IMR-90 (cell line): ENCODE data around the gene GMPPA. TPM values are rescaled to one million over a fixed set of nuclear protein-coding genes. Genes with fewer than 3 reads are reported as not detected.

Experiments used
- ATAC-seq: fragments of 200-7000 bp; cut with Tn5 transposase; 2 replicates; pipeline ENCODE4 v1.9.1; 2020; ENCODE audit warnings: low read depth, mild to moderate bottlenecking, moderate library complexity
- BruUV-seq: library from RNA; stranded (reverse); fragments of 400-500 nt; replicated peaks from 2 replicates; lab custom pipeline; 2021; lab: Mats Ljungman, UMichigan
- CTCF ChIA-PET: fragments of 300-600 bp; formaldehyde crosslinking; extraction: SDS; loops from one replicate; lab custom pipeline; 2021; ENCODE audit warnings: antibody characterized with exemption; lab: Yijun Ruan, JAX
- POLR2A ChIA-PET: fragments of 300-600 bp; sonication (Branson Sonifier 250); formaldehyde crosslinking; loops from one replicate; lab custom pipeline; 2022; ENCODE audit warnings: antibody characterized with exemption; ENCODE audit not compliant: unreplicated experiment; lab: Charles Lee
- DNase-seq: peaks from one replicate; pipeline ENCODE4 v3.0.0; 2013
- H2AFZ ChIP-seq: replicated peaks from 2 replicates; pipeline ENCODE3; 2013; ENCODE audit warnings: low read length, mild to moderate bottlenecking; ENCODE audit not compliant: poor library complexity
- H2AK5ac ChIP-seq: 2 replicates; pipeline ENCODE4 v1.6.1; 2013; ENCODE audit warnings: low read depth, low read length, inconsistent platforms
- H2AK9ac ChIP-seq: replicated peaks from 2 replicates; pipeline ENCODE3; 2013; ENCODE audit warnings: mild to moderate bottlenecking, low read depth, low read length, moderate library complexity; ENCODE audit not compliant: poor library complexity
- H2BK120ac ChIP-seq: 2 replicates; pipeline ENCODE4 v1.6.1; 2013; ENCODE audit warnings: low read depth, low read length, inconsistent platforms
- H2BK15ac ChIP-seq: 3 replicates; pipeline ENCODE4 v1.6.1; 2013; ENCODE audit warnings: low read depth, low read length, inconsistent platforms
- H2BK20ac ChIP-seq: 2 replicates; pipeline ENCODE4 v1.6.1; 2013; ENCODE audit warnings: low read depth, mild to moderate bottlenecking, inconsistent platforms, low read length, moderate library complexity
- H2BK5ac ChIP-seq: 2 replicates; pipeline ENCODE4 v1.6.1; 2013; ENCODE audit warnings: mild to moderate bottlenecking, low read depth, low read length, inconsistent platforms; ENCODE audit not compliant: poor library complexity, severe bottlenecking
- H3K14ac ChIP-seq: replicated peaks from 2 replicates; pipeline ENCODE4 v1.6.1; 2013; ENCODE audit warnings: low read depth, low read length, inconsistent platforms
- H3K18ac ChIP-seq: 2 replicates; pipeline ENCODE4 v1.6.1; 2013; ENCODE audit warnings: low read depth, low read length, control low read depth
- H3K23ac ChIP-seq: 2 replicates; pipeline ENCODE4 v1.6.1; 2013; ENCODE audit warnings: low read depth, low read length, inconsistent platforms
- H3K27ac ChIP-seq: 2 replicates; pipeline ENCODE4 v1.5.1; 2013; ENCODE audit warnings: mild to moderate bottlenecking, control low read depth, low read length; ENCODE audit not compliant: insufficient read depth
- H3K27me3 ChIP-seq: 2 replicates; pipeline ENCODE4 v1.6.1; 2013; ENCODE audit warnings: low read length; ENCODE audit not compliant: control insufficient read depth, insufficient read depth
- H3K36me3 ChIP-seq: 2 replicates; pipeline ENCODE4 v1.6.1; 2013; ENCODE audit warnings: low read length, mixed read lengths; ENCODE audit not compliant: control insufficient read depth, insufficient read depth
- H3K4ac ChIP-seq: 2 replicates; pipeline ENCODE4 v1.6.1; 2013; ENCODE audit warnings: low read depth, low read length, inconsistent platforms
- H3K4me1 ChIP-seq: 2 replicates; pipeline ENCODE4 v1.6.1; 2013; ENCODE audit warnings: low read length, mixed read lengths; ENCODE audit not compliant: control insufficient read depth, insufficient read depth
- H3K4me2 ChIP-seq: 2 replicates; pipeline ENCODE4 v1.6.1; 2013; ENCODE audit warnings: low read depth, mild to moderate bottlenecking, control low read depth, low read length, moderate library complexity
- H3K4me3 ChIP-seq: 2 replicates; pipeline ENCODE4 v1.5.1; 2013; ENCODE audit warnings: low read depth, mild to moderate bottlenecking, control low read depth, low read length, moderate library complexity; ENCODE audit not compliant: insufficient read depth
- H3K56ac ChIP-seq: 2 replicates; pipeline ENCODE4 v1.6.1; 2013; ENCODE audit warnings: low read length, inconsistent platforms; ENCODE audit not compliant: insufficient read depth; ENCODE audit errors: extremely low read depth
- H3K79me1 ChIP-seq, 2 experiments: 2 replicates each; pipeline ENCODE4 v1.6.1; 2013; ENCODE audit warnings: low read length in 2 of 2, inconsistent platforms in 1 of 2, low read depth in 1 of 2
- H3K9ac ChIP-seq: 2 replicates; pipeline ENCODE4 v1.6.1; 2013; ENCODE audit warnings: low read depth, low read length, control low read depth
- H3K9me1 ChIP-seq: 2 replicates; pipeline ENCODE4 v1.6.1; 2013; ENCODE audit warnings: low read length, inconsistent platforms; ENCODE audit not compliant: insufficient read depth
- H3K9me3 ChIP-seq: 2 replicates; pipeline ENCODE4 v1.6.1; 2013; ENCODE audit warnings: low read length; ENCODE audit not compliant: control insufficient read depth, insufficient read depth
- H4K20me1 ChIP-seq: 2 replicates; pipeline ENCODE4 v1.6.1; 2013; ENCODE audit warnings: low read length, inconsistent platforms; ENCODE audit not compliant: insufficient read depth
- H4K5ac ChIP-seq: 2 replicates; pipeline ENCODE4 v1.6.1; 2013; ENCODE audit warnings: mild to moderate bottlenecking, low read depth, low read length, control low read depth
- H4K8ac ChIP-seq, 2 experiments: 2 replicates each; pipeline ENCODE4 v1.6.1; 2013; ENCODE audit warnings: low read depth in 2 of 2, low read length in 2 of 2, control low read depth in 1 of 2, inconsistent platforms in 1 of 2
- H4K91ac ChIP-seq: 2 replicates; pipeline ENCODE4 v1.6.1; 2013; ENCODE audit warnings: low read depth, low read length, inconsistent platforms; ENCODE audit not compliant: insufficient read depth
- BHLHE40 ChIP-seq: fragments of 150-350 bp; IDR thresholded peaks from 2 replicates; pipeline ENCODE4 v1.6.1; 2016; ENCODE audit warnings: mild to moderate bottlenecking, low read depth, low read length
- CEBPB ChIP-seq: IDR thresholded peaks from 2 replicates; pipeline ENCODE4 v1.6.1; 2012; ENCODE audit warnings: low read depth, low read length, improper control_type of control experiment
- CHD1 ChIP-seq: IDR thresholded peaks from 2 replicates; pipeline ENCODE4 v1.6.1; 2012; ENCODE audit warnings: low read depth, low read length, improper control_type of control experiment
- CTCF ChIP-seq: conservative IDR thresholded peaks from 2 replicates; pipeline ENCODE4 v1.5.1; 2012; ENCODE audit warnings: mild to moderate bottlenecking, low read depth, low read length, improper control_type of control experiment
- ELK1 ChIP-seq: fragments of 150-350 bp; IDR thresholded peaks from 2 replicates; pipeline ENCODE4 v1.6.1; 2016; ENCODE audit warnings: low read depth, mild to moderate bottlenecking, low read length, moderate library complexity, borderline replicate concordance
- FOS ChIP-seq: fragments of 150-350 bp; IDR thresholded peaks from 2 replicates; pipeline ENCODE4 v1.6.1; 2016; ENCODE audit warnings: low read depth, low read length
- MAFK ChIP-seq: IDR thresholded peaks from 2 replicates; pipeline ENCODE4 v1.6.1; 2012; ENCODE audit warnings: low read depth, low read length, improper control_type of control experiment
- MAZ ChIP-seq: IDR thresholded peaks from 2 replicates; pipeline ENCODE4 v1.6.1; 2012; ENCODE audit warnings: low read depth, mild to moderate bottlenecking, low read length, improper control_type of control experiment, moderate library complexity, borderline replicate concordance
- MXI1 ChIP-seq: IDR thresholded peaks from 2 replicates; pipeline ENCODE4 v1.6.1; 2012; ENCODE audit warnings: low read depth, mild to moderate bottlenecking, low read length, moderate library complexity, borderline replicate concordance
- NFE2L2 ChIP-seq: fragments of 150-350 bp; IDR thresholded peaks from 2 replicates; pipeline ENCODE4 v1.6.1; 2016; ENCODE audit warnings: low read depth, mild to moderate bottlenecking, low read length
- POLR2A ChIP-seq: IDR thresholded peaks from 2 replicates; pipeline ENCODE4 v1.6.1; 2012; ENCODE audit warnings: mild to moderate bottlenecking, low read depth, low read length
- RAD21 ChIP-seq: IDR thresholded peaks from 2 replicates; pipeline ENCODE4 v1.6.1; 2012; ENCODE audit warnings: low read length, improper control_type of control experiment
- RCOR1 ChIP-seq: IDR thresholded peaks from 2 replicates; pipeline ENCODE4 v1.6.1; 2012; ENCODE audit warnings: mild to moderate bottlenecking, low read length, improper control_type of control experiment; ENCODE audit not compliant: insufficient replicate concordance
- RFX5 ChIP-seq: IDR thresholded peaks from 2 replicates; pipeline ENCODE4 v1.8.0; 2012; ENCODE audit warnings: low read depth, mild to moderate bottlenecking, low read length, moderate library complexity
- SMC3 ChIP-seq: fragments of 150-350 bp; IDR thresholded peaks from 2 replicates; pipeline ENCODE4 v1.6.1; 2016; ENCODE audit warnings: low read depth, mild to moderate bottlenecking, antibody characterized with exemption, low read length, moderate library complexity
- USF2 ChIP-seq: fragments of 150-350 bp; IDR thresholded peaks from 2 replicates; pipeline ENCODE4 v1.6.1; 2017; ENCODE audit warnings: mild to moderate bottlenecking, antibody characterized with exemption, low read length, low read depth
- WGBS, 2 experiments: methylation state at CpG; one replicate each; pipeline versions ENCODE4 v1.1.5 to v1.1.7; 2013; ENCODE audit warnings: missing lambda C conversion rate in 2 of 2; ENCODE audit not compliant: insufficient read length in 1 of 2; ENCODE audit errors: extremely low coverage in 2 of 2; 5-methylcytosine and 5-hydroxymethylcytosine counted together
- dilution Hi-C: fragments of 300-500 bp; cut with HindIII; formaldehyde crosslinking; loops from one replicate; pipeline ENCODE4 v1.14.3; 2018; ENCODE audit warnings: low sequenced_read_pairs; ENCODE audit not compliant: unreplicated experiment
- in situ Hi-C: fragments of 300-500 bp; cut with MboI; formaldehyde crosslinking; loops from 3 replicates; pipeline ENCODE4 v1.14.3; 2019; ENCODE audit warnings: low sequenced_read_pairs, inconsistent platforms, mixed read lengths
- intact Hi-C: fragments of 100-400 bp; cut with micrococcal nuclease; formaldehyde crosslinking; loops from 2 replicates; pipeline ENCODE4 v1.10.0; 2022
- polyA plus RNA-seq, 3 experiments: library from polyadenylated mRNA; depleted of rRNA; stranded (reverse); fragments of >200 nt; gene quantifications; 2 replicates each; pipeline ENCODE4 v1.2.3, GENCODE V29; 2012; ENCODE audit warnings: low replicate concordance in 1 of 3
- total RNA-seq: library from RNA; depleted of rRNA; stranded (reverse); fragments of >200 nt; gene quantifications from 2 replicates; pipeline ENCODE4 v1.2.3, GENCODE V29; 2012

GMPPA gene
- total and polyA plus RNA-seq, 2 of the 4 experiments (the other 2 are of a cell fraction) = 103 to 134 TPM

- H3K4me3 ChIP-seq = no peak overlapping the region
- H3K4ac ChIP-seq = no peak overlapping the region
- peaks cover 18% of the 10 kb centered on the region for H4K20me1 ChIP-seq
- TF ChIP-seq FOS (no peak), CHD1 (no peak), SMC3 (no peak), CEBPB (no peak), RAD21 (no peak), RCOR1 (no peak), BHLHE40 (no peak), USF2 (no peak), CTCF (no peak), MAFK (no peak), ELK1 (no peak), MXI1 (no peak), MAZ (no peak), RFX5 (no peak), POLR2A (no peak), NFE2L2 (no peak)
- no peak overlapping the region for H4K8ac ChIP-seq
- H2AFZ ChIP-seq = no peak overlapping the region
- WGBS, 2 experiments = 83% methylated on average over 8 of the region's 9 CpGs; no CpG with 5 or more reads in 1 of the 2 experiments
- H3K9me1 ChIP-seq = 0 out of 2 replicates have a peak, but pooled peaks cover 2% of the 10 kb centered on the region
- no peak overlapping the region for H3K18ac ChIP-seq
- peaks cover 26% of the 10 kb centered on the region for H3K36me3 ChIP-seq
- in situ Hi-C loops (no loop called here), dilution Hi-C loops (no loop called here), intact Hi-C loops (no loop called here)
- peak overlapping the region; percentile 24 for H2AK9ac ChIP-seq
- ChIA-PET POLR2A (no interaction called here), CTCF (no interaction called here)
- peaks cover 12% of the 10 kb centered on the region for H3K27me3 ChIP-seq
- no peaks in the 10 kb centered on the region for H3K9me3 ChIP-seq
- no peak overlapping the region for H3K23ac ChIP-seq
- no peak overlapping the region for H2BK120ac ChIP-seq
- H3K56ac ChIP-seq = no peak overlapping the region
- no peak overlapping the region for H3K27ac ChIP-seq
- BruUV-seq = no TSS peak
- no peak overlapping the region for H4K91ac ChIP-seq
- H3K14ac ChIP-seq = no peak overlapping the region
- peaks cover 4 to 29% of the 10 kb centered on the region in 2 experiments; a peak in 2 of 4 replicates for H3K79me1 ChIP-seq
- no peak overlapping the region for H4K5ac ChIP-seq
- no peak overlapping the region for H2AK5ac ChIP-seq
- peaks cover 21% of the 10 kb centered on the region for H3K4me1 ChIP-seq
- H3K4me2 ChIP-seq = no peak overlapping the region
- no peak overlapping the region for H3K9ac ChIP-seq
- no peak overlapping the region for H2BK15ac ChIP-seq
- H2BK20ac ChIP-seq = no peak overlapping the region
- no peak for ATAC-seq
- no peak for DNase-seq
- no peak overlapping the region for H2BK5ac ChIP-seq
Measured at GRCh38 chr2:219536967-219537366, 38.3 kb downstream of the GMPPA start.
